Upper lobe of left lung (tissue), 6 donors: ENCODE measurements around the gene PRKCH. TPM values are rescaled to one million over a fixed set of nuclear protein-coding genes. Genes with fewer than 3 reads are reported as not detected.

Experiments
- ATAC-seq, 2 donors: fragments of 200-7000 bp; cut with Tn5 transposase; one replicate each; pipeline ENCODE4 v1.9.1; 2022; ENCODE audit warnings: mild to moderate bottlenecking in 2 of 2, moderate library complexity in 2 of 2; ENCODE audit not compliant: low FRiP score in 2 of 2
- DNase-seq, 2 donors: peaks; one replicate each; pipeline ENCODE4 v3.0.0-alpha.2; 2019 to 2020
- H3K27ac ChIP-seq, 4 donors: fragments of 200-600 bp; sonication (generic); one replicate each; pipeline ENCODE4 v1.5.1; 2016 to 2019
- H3K27me3 ChIP-seq, 4 donors: fragments of 200-600 bp; sonication (generic); one replicate each; pipeline ENCODE4 v1.5.1; 2017 to 2019
- H3K36me3 ChIP-seq, 4 donors: fragments of 200-600 bp; sonication (generic); one replicate each; pipeline ENCODE4 v1.5.1; 2016 to 2019
- H3K4me1 ChIP-seq, 4 donors: fragments of 200-600 bp; sonication (generic); one replicate each; pipeline ENCODE4 v1.5.1; 2018 to 2019
- H3K4me3 ChIP-seq, 4 donors: fragments of 200-600 bp; sonication (generic); one replicate each; pipeline ENCODE4 v1.5.1; 2017 to 2019; ENCODE audit warnings: mild to moderate bottlenecking in 2 of 4, moderate library complexity in 1 of 4
- H3K9me3 ChIP-seq, 4 donors: fragments of 200-600 bp; sonication (generic); one replicate each; pipeline ENCODE4 v1.5.1; 2018 to 2019
- CTCF ChIP-seq, 6 experiments: fragments of 450-650 bp in 4 of 6; fragments of 200-600 bp in 2 of 6; sonication (generic) in 2 of 6; IDR thresholded peaks; one replicate each; pipeline ENCODE4 v1.5.1; 2016 to 2019; ENCODE audit warnings: antibody characterized with exemption in 6 of 6
- EP300 ChIP-seq, 4 donors: sonication (generic); formaldehyde crosslinking; IDR thresholded peaks; one replicate each; pipeline ENCODE4 v1.5.1; 2017; ENCODE audit warnings: antibody characterized with exemption in 4 of 4, control low read depth in 2 of 4
- POLR2A ChIP-seq, 4 donors: fragments of 450-650 bp; IDR thresholded peaks; one replicate each; pipeline ENCODE4 v1.5.1; 2016 to 2017; ENCODE audit warnings: antibody characterized with exemption in 4 of 4, mild to moderate bottlenecking in 2 of 4
- POLR2AphosphoS5 ChIP-seq, 2 donors: sonication (generic); formaldehyde crosslinking; IDR thresholded peaks; one replicate each; pipeline ENCODE4 v1.5.1; 2017; ENCODE audit warnings: antibody characterized with exemption in 2 of 2
- WGBS, 2 donors: methylation state at CpG; one replicate each; pipeline ENCODE4 v1.1.5; 2017 to 2018; 5-methylcytosine and 5-hydroxymethylcytosine counted together
- total RNA-seq, 6 donors: library from RNA; depleted of rRNA in 4 of 6; stranded (reverse); fragments of >200 nt in 4 of 6; gene quantifications; one replicate each; pipeline versions ENCODE4 v1.1.0 to v1.2.1, GENCODE V29; 2016 to 2021
- donor health status: DM: no; HTN: no; CAD: no; lungs with moderate emphysema.
- donor health status: DM: no; HTN: yes; CAD: no; lungs with severe emphysema.

Gene PRKCH
- total RNA-seq, 6 donors from 2014 or later, result 54.0 to 102 (median 76.6) TPM

- Histone ChIP-seq H3K4me1 (peaks cover 51 to 67% (median 57%) of the 10 kb centered on the region in 4 donors), H3K9me3 (no peaks in the 10 kb centered on the region), H3K36me3 (no peaks in the 10 kb centered on the region), H3K27me3 (no peaks in the 10 kb centered on the region), H3K4me3 (no peak overlapping the region), H3K27ac (no peak overlapping the region)
- 90 to 100% methylated on average over 1 of the region's 1 CpG for WGBS, 2 donors
- DNase-seq, result no peak
- TF ChIP-seq POLR2AphosphoS5 (IDR thresholded peaks at IDR 0.05) (no peak), EP300 (IDR thresholded peaks at IDR 0.05) (no peak), CTCF (IDR thresholded peaks at IDR 0.05) (no peak), POLR2A (IDR thresholded peaks at IDR 0.05) (no peak)
- ATAC-seq, result no peak
Measured at GRCh38 chr14:61521773-61522172, 200.4 kb downstream of the PRKCH start.

- H3K4me1 ChIP-seq, result peaks cover 47 to 64% (median 52%) of the 10 kb centered on the region in 4 donors
- H3K4me3 ChIP-seq, result no peak overlapping the region
- DNase-seq (no peak), ATAC-seq (no peak)
- peak overlapping the region; percentile 71 to 86 (median 74) for H3K27ac ChIP-seq
- TF ChIP-seq POLR2A (IDR thresholded peaks at IDR 0.05) (no peak), CTCF (IDR thresholded peaks at IDR 0.05) (no peak), POLR2AphosphoS5 (IDR thresholded peaks at IDR 0.05) (no peak), EP300 (IDR thresholded peaks at IDR 0.05) (no peak)
- 54 to 68% methylated on average over 5 of the region's 5 CpGs for WGBS, 2 donors
- H3K9me3 ChIP-seq, result no peaks in the 10 kb centered on the region
- no peaks in the 10 kb centered on the region for H3K36me3 ChIP-seq
- no peaks in the 10 kb centered on the region for H3K27me3 ChIP-seq
Measured at GRCh38 chr14:61523751-61524150, 202.4 kb downstream of the PRKCH start.

GRCh38 chr14:61524211-61524806 is 202.9 kb downstream of the PRKCH start:
- WGBS, 2 donors, result 23 to 34% methylated on average over 4 of the region's 4 CpGs
- H3K9me3 ChIP-seq, result no peaks in the 10 kb centered on the region
- H3K4me1 ChIP-seq, result peaks cover 47 to 60% (median 52%) of the 10 kb centered on the region in 4 donors
- H3K36me3 ChIP-seq, result peaks cover 0 to 4% (median 2%) of the 10 kb centered on the region in 4 donors
- TF ChIP-seq POLR2A (IDR thresholded peaks at IDR 0.05), result no peak
- TF ChIP-seq CTCF (IDR thresholded peaks at IDR 0.05), result no peak
- TF ChIP-seq POLR2AphosphoS5 (IDR thresholded peaks at IDR 0.05), result peak; percentile 13 to 72
- TF ChIP-seq EP300 (IDR thresholded peaks at IDR 0.05), result peak in 2 of 4 donors; percentile 43 to 93
- H3K4me3 ChIP-seq, result no peak overlapping the region
- DNase-seq (peak in 1 of 2 donors; percentile 65), ATAC-seq (peak; percentile 31 to 32)
- H3K27ac ChIP-seq, result peak overlapping the region; percentile 71 to 86 (median 74)
- H3K27me3 ChIP-seq, result no peaks in the 10 kb centered on the region

GRCh38 chr14:61524936-61525292 is 203.5 kb downstream of the PRKCH start:
- peak overlapping the region; percentile 71 to 86 (median 74) for H3K27ac ChIP-seq
- no peaks in the 10 kb centered on the region for H3K9me3 ChIP-seq
- peaks cover 47 to 60% (median 52%) of the 10 kb centered on the region in 4 donors for H3K4me1 ChIP-seq
- ATAC-seq (peak in 1 of 2 donors; percentile 11), DNase-seq (no peak)
- H3K27me3 ChIP-seq, result no peaks in the 10 kb centered on the region
- no peak overlapping the region for H3K4me3 ChIP-seq
- TF ChIP-seq EP300 (IDR thresholded peaks at IDR 0.05), result no peak
- no peak for TF ChIP-seq POLR2A (IDR thresholded peaks at IDR 0.05)
- TF ChIP-seq POLR2AphosphoS5 (IDR thresholded peaks at IDR 0.05), result no peak
- TF ChIP-seq CTCF (IDR thresholded peaks at IDR 0.05), result no peak
- WGBS, 2 donors, result 73 to 82% methylated on average over 1 of the region's 1 CpG
- peaks cover 0 to 5% (median 2%) of the 10 kb centered on the region in 4 donors for H3K36me3 ChIP-seq
